GM12878 (cell line): ENCODE results near the gene PRKCQ. TPM values are rescaled to one million over a fixed set of nuclear protein-coding genes. Genes with fewer than 3 reads are reported as not detected.

ENCODE experiments used
- ATAC-seq: fragments of 200-7000 bp; cut with Tn5 transposase; 3 replicates; pipeline ENCODE4 v1.9.1; 2020; ENCODE audit warnings: mild to moderate bottlenecking, moderate library complexity
- BruUV-seq: library from RNA; stranded (reverse); fragments of 400-500 nt; replicated peaks from 2 replicates; lab custom pipeline; 2021; lab: Mats Ljungman, UMichigan
- CTCF ChIA-PET: fragments of 300-600 bp; sonication (Branson Sonifier 250); formaldehyde crosslinking; extraction: SDS; loops from one replicate; lab custom pipeline; 2021; ENCODE audit warnings: inconsistent platforms; lab: Yijun Ruan, JAX
- POLR2A ChIA-PET: fragments of 350-600 bp; formaldehyde crosslinking; extraction: SDS; loops from one replicate; lab custom pipeline; 2021; ENCODE audit warnings: inconsistent platforms; lab: Charles Lee
- RAD21 ChIA-PET: fragments of 300-600 bp; sonication (Branson Sonifier 250); formaldehyde crosslinking; loops from one replicate; lab custom pipeline; 2023; ENCODE audit warnings: antibody characterized with exemption; ENCODE audit not compliant: unreplicated experiment; lab: Charles Lee
- SMC1A ChIA-PET: fragments of 300-600 bp; sonication (Branson Sonifier 250); formaldehyde crosslinking; loops from one replicate; lab custom pipeline; 2023; ENCODE audit not compliant: unreplicated experiment, uncharacterized antibody; lab: Charles Lee
- DNase-seq: peaks from one replicate; pipeline ENCODE4 v3.0.0-alpha.2; 2011; ENCODE audit warnings: low read depth, low spot score
- FAIRE-seq: peaks from 3 replicates; lab custom pipeline; 2011; peaks lifted over from hg19 to GRCh38; lab: Jason Lieb, UNC
- H2AFZ ChIP-seq: 2 replicates; pipeline ENCODE4 v1.6.0; 2011; ENCODE audit warnings: low read depth, low read length, control low read depth; ENCODE audit not compliant: control insufficient read depth
- H3K27ac ChIP-seq: 2 replicates; pipeline ENCODE4 v1.5.1; 2011; ENCODE audit warnings: control low read depth; ENCODE audit not compliant: control insufficient read depth, insufficient read depth
- H3K27me3 ChIP-seq, 2 experiments: replicated peaks in 1 of 2; 2 replicates each; pipeline versions ENCODE4 v1.6.0 to v1.6.1; 2011; ENCODE audit warnings: low read length in 1 of 2; ENCODE audit not compliant: control insufficient read depth in 2 of 2, insufficient read depth in 2 of 2
- H3K36me3 ChIP-seq, 2 experiments: 2 replicates each; pipeline ENCODE4 v1.5.1; 2011; ENCODE audit warnings: low read length in 1 of 2; ENCODE audit not compliant: control insufficient read depth in 2 of 2, insufficient read depth in 2 of 2
- H3K4me1 ChIP-seq: 2 replicates; pipeline ENCODE4 v1.6.1; 2011; ENCODE audit warnings: mild to moderate bottlenecking, low read length, moderate library complexity, mixed read lengths; ENCODE audit not compliant: control insufficient read depth, insufficient read depth
- H3K4me2 ChIP-seq: 2 replicates; pipeline ENCODE4 v1.6.0; 2011; ENCODE audit warnings: control low read depth; ENCODE audit not compliant: control insufficient read depth, insufficient read depth
- H3K4me3 ChIP-seq: fragments of 200-600 bp; sonication (generic); 2 replicates; pipeline ENCODE4 v1.5.1; 2016
- H3K79me2 ChIP-seq: 2 replicates; pipeline ENCODE4 v1.6.0; 2011; ENCODE audit warnings: low read length; ENCODE audit not compliant: control insufficient read depth, insufficient read depth
- H3K9ac ChIP-seq: 2 replicates; pipeline ENCODE4 v1.8.0; 2011; ENCODE audit warnings: low read length, control low read depth, mixed read lengths; ENCODE audit not compliant: control insufficient read depth, insufficient read depth
- H3K9me3 ChIP-seq: replicated peaks from 3 replicates; pipeline ENCODE4 v1.5.1; 2011; ENCODE audit warnings: mild to moderate bottlenecking, low read length; ENCODE audit not compliant: control insufficient read depth, insufficient read depth
- H4K20me1 ChIP-seq: 2 replicates; pipeline ENCODE4 v1.6.0; 2011; ENCODE audit not compliant: control insufficient read depth, insufficient read depth
- BHLHE40 ChIP-seq, 2 experiments: fragments of 450-650 bp in 1 of 2; IDR thresholded peaks; 2 replicates each; pipeline ENCODE4 v1.6.1; 2011 to 2017; ENCODE audit warnings: low read depth in 2 of 2, borderline replicate concordance in 1 of 2, improper control_type of control experiment in 1 of 2, low read length in 1 of 2, mild to moderate bottlenecking in 1 of 2
- IKZF1 ChIP-seq: fragments of 450-650 bp; conservative IDR thresholded peaks from 2 replicates; pipeline ENCODE4 v1.6.1; 2017; ENCODE audit warnings: antibody characterized with exemption, mild to moderate bottlenecking
- IKZF2 ChIP-seq, 2 experiments: fragments of 450-650 bp; IDR thresholded peaks; 2 replicates each; pipeline ENCODE4 v1.6.1; 2017; ENCODE audit warnings: mild to moderate bottlenecking in 2 of 2, moderate library complexity in 2 of 2
- LARP7 ChIP-seq: fragments of 450-650 bp; IDR thresholded peaks from 2 replicates; pipeline ENCODE4 v1.6.1; 2017; ENCODE audit warnings: mild to moderate bottlenecking
- NR2C1 ChIP-seq: fragments of 450-650 bp; IDR thresholded peaks from 2 replicates; pipeline ENCODE4 v1.6.1; 2017; ENCODE audit warnings: antibody characterized with exemption, mild to moderate bottlenecking, moderate library complexity
- NR2F1 ChIP-seq: fragments of 450-650 bp; conservative IDR thresholded peaks from 2 replicates; pipeline ENCODE4 v1.6.1; 2017; ENCODE audit warnings: mild to moderate bottlenecking
- RAD51 ChIP-seq: fragments of 450-650 bp; IDR thresholded peaks from 2 replicates; pipeline ENCODE4 v1.6.1; 2016; ENCODE audit warnings: moderate library complexity, mild to moderate bottlenecking, inconsistent platforms
- SMARCA5 ChIP-seq: fragments of 450-650 bp; IDR thresholded peaks from 2 replicates; pipeline ENCODE4 v1.6.1; 2017; ENCODE audit warnings: mild to moderate bottlenecking
- ZNF274 ChIP-seq: IDR thresholded peaks from one replicate; pipeline ENCODE4 v1.8.0; 2011; ENCODE audit not compliant: insufficient read length, insufficient read depth
- ZZZ3 ChIP-seq: IDR thresholded peaks from 2 replicates; pipeline ENCODE4 v1.6.1; 2011; ENCODE audit warnings: low read depth; ENCODE audit not compliant: control insufficient read depth, insufficient read length
- WGBS: methylation state at CpG from one replicate; pipeline ENCODE4 v1.1.6; 2016; ENCODE audit warnings: low lambda C conversion rate; ENCODE audit not compliant: insufficient replicate concordance, insufficient coverage; ENCODE audit errors: missing lambda C conversion rate; 5-methylcytosine and 5-hydroxymethylcytosine counted together
- in situ Hi-C: fragments of 300-500 bp; cut with MboI; formaldehyde crosslinking; loops from 9 replicates; pipeline ENCODE4 v1.14.3; 2018; ENCODE audit warnings: mixed read lengths
- intact Hi-C: fragments of 100-400 bp; cut with micrococcal nuclease; formaldehyde crosslinking; loops from one replicate; pipeline ENCODE4 v1.14.2; 2022; ENCODE audit not compliant: unreplicated experiment
- polyA plus RNA-seq, 11 experiments: library from polyadenylated mRNA; depleted of rRNA in 4 of 11; unstranded in 6 of 11; stranded (reverse) in 5 of 11; fragments of >200 nt; fragmentation: Nextera tagmentation in 4 of 11; fragmentation: Illumina TruSeq in 1 of 11; extraction: Ambion mirVana in 4 of 11; extraction: Trizol in 1 of 11; gene quantifications; 1 replicate in 1 of 11; 2 replicates in 10 of 11; pipeline versions ENCODE4 v1.2.1 to v1.2.3, GENCODE V29; 2011 to 2016; ENCODE audit warnings: inconsistent platforms in 2 of 11, missing spikeins in 2 of 11, low read depth in 1 of 11
- total RNA-seq, 4 experiments: library from RNA; depleted of rRNA in 3 of 4; stranded (reverse); fragments of >200 nt in 3 of 4; fragmentation: Illumina TruSeq in 1 of 4; extraction: Trizol in 1 of 4; gene quantifications; 2 replicates each; pipeline versions ENCODE4 v1.2.1 to v1.2.3, GENCODE V29; 2013 to 2021
- TF ChIP-seq, protein P1 (sequence below): fragments of 450-650 bp; conservative IDR thresholded peaks from 2 replicates; pipeline ENCODE4 v1.6.1; 2017; ENCODE audit warnings: mild to moderate bottlenecking, moderate library complexity
- TF ChIP-seq, protein P2 (sequence below): fragments of 450-650 bp; IDR thresholded peaks from 2 replicates; pipeline ENCODE4 v1.6.1; 2017; ENCODE audit warnings: low read depth, mild to moderate bottlenecking, moderate library complexity

The PRKCQ gene
- total and polyA plus RNA-seq, 10 of the 15 experiments (the other 5 are each of a cell fraction or from before 2014, with no cell fraction given), result 0.26 to 8.9 (median 0.98) TPM

DNA sequence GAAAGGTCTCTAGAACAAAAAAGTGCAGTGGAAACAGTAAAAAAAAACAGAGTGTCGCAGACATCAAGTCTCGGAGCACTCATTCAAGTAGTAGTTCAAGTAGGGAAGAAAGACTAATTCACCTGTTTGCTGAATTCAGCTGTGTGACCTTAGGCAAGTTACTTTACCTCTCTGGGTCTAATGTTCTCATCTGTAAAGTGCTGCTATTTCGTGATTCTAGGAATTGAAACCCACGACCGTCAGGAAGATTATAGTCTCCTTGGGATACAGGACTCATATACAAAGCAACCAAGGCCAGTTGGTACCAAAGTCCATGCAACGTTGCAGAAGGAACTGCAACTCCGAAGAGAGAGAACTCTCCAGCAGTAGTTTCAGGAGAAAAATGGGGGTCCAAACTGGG is 26.1 kb downstream of the PRKCQ start:
- WGBS, result 26% methylated on average over 7 of the region's 7 CpGs
- FAIRE-seq (no peak), ATAC-seq (no peak), DNase-seq (no peak)
- SMC1A ChIA-PET, result interaction anchor here (5.5 kb wide), 1 partner anchor 13 kb away, joined by 40 read pairs; no protein-coding TSS in a partner anchor
- H2AFZ ChIP-seq, result no peak overlapping the region
- no peaks in the 10 kb centered on the region for H3K36me3 ChIP-seq
- H3K79me2 ChIP-seq, result no peaks in the 10 kb centered on the region
- no peaks in the 10 kb centered on the region for H3K9me3 ChIP-seq
- RAD21 ChIA-PET, result interaction anchor here (0.9 kb wide), 1 partner anchor 9 kb away, joined by 4 read pairs; no protein-coding TSS in a partner anchor
- intact Hi-C loops (no loop called here), in situ Hi-C loops (no loop called here)
- H3K4me2 ChIP-seq, result no peak overlapping the region
- H3K27me3 ChIP-seq, result no peaks in the 10 kb centered on the region
- POLR2A ChIA-PET, result no interaction called here
- no TSS peak for BruUV-seq
- 0 out of 2 replicates have a peak, but pooled peaks have one; percentile 35 for TF ChIP-seq SMARCA5
- TF ChIP-seq, protein P1, sequence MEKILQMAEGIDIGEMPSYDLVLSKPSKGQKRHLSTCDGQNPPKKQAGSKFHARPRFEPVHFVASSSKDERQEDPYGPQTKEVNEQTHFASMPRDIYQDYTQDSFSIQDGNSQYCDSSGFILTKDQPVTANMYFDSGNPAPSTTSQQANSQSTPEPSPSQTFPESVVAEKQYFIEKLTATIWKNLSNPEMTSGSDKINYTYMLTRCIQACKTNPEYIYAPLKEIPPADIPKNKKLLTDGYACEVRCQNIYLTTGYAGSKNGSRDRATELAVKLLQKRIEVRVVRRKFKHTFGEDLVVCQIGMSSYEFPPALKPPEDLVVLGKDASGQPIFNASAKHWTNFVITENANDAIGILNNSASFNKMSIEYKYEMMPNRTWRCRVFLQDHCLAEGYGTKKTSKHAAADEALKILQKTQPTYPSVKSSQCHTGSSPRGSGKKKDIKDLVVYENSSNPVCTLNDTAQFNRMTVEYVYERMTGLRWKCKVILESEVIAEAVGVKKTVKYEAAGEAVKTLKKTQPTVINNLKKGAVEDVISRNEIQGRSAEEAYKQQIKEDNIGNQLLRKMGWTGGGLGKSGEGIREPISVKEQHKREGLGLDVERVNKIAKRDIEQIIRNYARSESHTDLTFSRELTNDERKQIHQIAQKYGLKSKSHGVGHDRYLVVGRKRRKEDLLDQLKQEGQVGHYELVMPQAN, result no peak
- H4K20me1 ChIP-seq, result no peaks in the 10 kb centered on the region
- H3K4me1 ChIP-seq, result no peaks in the 10 kb centered on the region
- CTCF ChIA-PET, result no interaction called here
- H3K27ac ChIP-seq, result no peak overlapping the region
- no peak overlapping the region for H3K4me3 ChIP-seq
- H3K9ac ChIP-seq, result no peak overlapping the region

GRCh38 chr10:6543431-6544005 is 36.6 kb downstream of the PRKCQ start:
- POLR2A ChIA-PET, result interaction anchor here (0.5 to 2.5 kb wide), 5 partner anchors 11 to 97 kb away, joined by 3 to 11 read pairs (median 7); no protein-coding TSS in a partner anchor
- H3K27ac ChIP-seq, result no peak overlapping the region
- FAIRE-seq, result no peak
- 0 out of 2 replicates have a peak, but pooled peaks have one; percentile 52 for TF ChIP-seq NR2C1
- TF ChIP-seq NR2F1, result peak; percentile 50; the same call in 1 of the 2 replicates
- TF ChIP-seq, protein P2, sequence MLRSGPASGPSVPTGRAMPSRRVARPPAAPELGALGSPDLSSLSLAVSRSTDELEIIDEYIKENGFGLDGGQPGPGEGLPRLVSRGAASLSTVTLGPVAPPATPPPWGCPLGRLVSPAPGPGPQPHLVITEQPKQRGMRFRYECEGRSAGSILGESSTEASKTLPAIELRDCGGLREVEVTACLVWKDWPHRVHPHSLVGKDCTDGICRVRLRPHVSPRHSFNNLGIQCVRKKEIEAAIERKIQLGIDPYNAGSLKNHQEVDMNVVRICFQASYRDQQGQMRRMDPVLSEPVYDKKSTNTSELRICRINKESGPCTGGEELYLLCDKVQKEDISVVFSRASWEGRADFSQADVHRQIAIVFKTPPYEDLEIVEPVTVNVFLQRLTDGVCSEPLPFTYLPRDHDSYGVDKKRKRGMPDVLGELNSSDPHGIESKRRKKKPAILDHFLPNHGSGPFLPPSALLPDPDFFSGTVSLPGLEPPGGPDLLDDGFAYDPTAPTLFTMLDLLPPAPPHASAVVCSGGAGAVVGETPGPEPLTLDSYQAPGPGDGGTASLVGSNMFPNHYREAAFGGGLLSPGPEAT, result 0 out of 2 replicates have a peak, but pooled peaks have one; percentile 49
- TF ChIP-seq RAD51, result 0 out of 2 replicates have a peak, but pooled peaks have one; percentile 25
- peak; percentile 62 for TF ChIP-seq IKZF1
- TF ChIP-seq ZNF274, result no peak
- 0 out of 2 replicates have a peak, but pooled peaks have one; percentile 33 for TF ChIP-seq LARP7
- TF ChIP-seq IKZF2 (IDR thresholded peaks at IDR 0.05), result peak; percentile 57 to 77
- TF ChIP-seq BHLHE40 (IDR thresholded peaks at IDR 0.05; ENCODE audit: borderline replicate concordance in 1 of 2, low read depth in 2 of 2, low read length in 1 of 2), result peak in 1 of 2 experiments; percentile 48; a peak in 1 of 4 replicates
- no peak for TF ChIP-seq ZZZ3
- 0 out of 2 replicates have a peak, but pooled peaks have one; percentile 24 for TF ChIP-seq SMARCA5

More at GRCh38 chr10:6543431-6544005, 36.6 kb downstream of the PRKCQ start:
- in situ Hi-C loops, result no loop called here
- SMC1A ChIA-PET, result interaction anchor here (0.8 to 3.4 kb wide), 23 partner anchors 10 to 327 kb away, joined by 3 to 21 read pairs (median 5); no protein-coding TSS in a partner anchor
- RAD21 ChIA-PET, result interaction anchor here (0.6 to 2.8 kb wide), 11 partner anchors 10 to 923 kb away, joined by 3 to 16 read pairs (median 6); no protein-coding TSS in a partner anchor
- DNase-seq (no peak), ATAC-seq (peak; percentile 89)
- Histone ChIP-seq H3K27me3 (no peaks in the 10 kb centered on the region; a peak in 1 of 4 replicates), H3K4me3 (no peak overlapping the region), H3K79me2 (no peaks in the 10 kb centered on the region), H3K4me2 (peak overlapping the region; percentile 57), H3K9me3 (no peaks in the 10 kb centered on the region), H3K4me1 (peaks cover 6% of the 10 kb centered on the region), H2AFZ (peak overlapping the region; percentile 43), H4K20me1 (no peaks in the 10 kb centered on the region), H3K36me3 (no peaks in the 10 kb centered on the region), H3K9ac (no peak overlapping the region)
- no TSS peak for BruUV-seq
- CTCF ChIA-PET, result interaction anchor here (0.8 to 1.8 kb wide), 12 partner anchors 9 to 116 kb away, joined by 3 to 7 read pairs (median 6); no protein-coding TSS in a partner anchor
- 34% methylated on average over 9 of the region's 9 CpGs for WGBS
- intact Hi-C loops, result no loop called here
